Left ventricle myocardium inferior (tissue), 1 donor: ENCODE results near the gene SAMD4B. TPM values are rescaled to one million over a fixed set of nuclear protein-coding genes. Genes with fewer than 3 reads are reported as not detected.

Experiments used
- DNase-seq: peaks from one replicate; pipeline ENCODE4 v3.0.0-alpha.2; 2020
- H3K27ac ChIP-seq: fragments of 200-600 bp; replicated peaks from 2 replicates; pipeline ENCODE4 v1.8.0; 2021
- H3K27me3 ChIP-seq: fragments of 200-600 bp; 2 replicates; pipeline ENCODE4 v1.8.0; 2021; ENCODE audit warnings: low read depth
- H3K36me3 ChIP-seq: fragments of 200-600 bp; 2 replicates; pipeline ENCODE4 v1.8.0; 2021
- H3K4me1 ChIP-seq: fragments of 200-600 bp; 2 replicates; pipeline ENCODE4 v1.8.0; 2021
- H3K4me3 ChIP-seq: fragments of 200-600 bp; 2 replicates; pipeline ENCODE4 v1.8.0; 2021; ENCODE audit warnings: mild to moderate bottlenecking, moderate library complexity
- H3K9me3 ChIP-seq: fragments of 200-600 bp; replicated peaks from 2 replicates; pipeline ENCODE4 v1.8.0; 2021
- CTCF ChIP-seq: fragments of 200-600 bp; IDR thresholded peaks from 2 replicates; pipeline ENCODE4 v1.8.0; 2021; ENCODE audit warnings: antibody characterized with exemption, mild to moderate bottlenecking, borderline replicate concordance
- intact Hi-C: fragments of 100-400 bp; cut with micrococcal nuclease; formaldehyde crosslinking; loops from one replicate; pipeline ENCODE4 v1.11.0; 2022
- total RNA-seq: library from RNA; stranded (reverse); fragmentation: NEBNext Ultra II Directional; extraction: Animal tissue kit (Norgen Biotek cat#: 25700); gene quantifications from one replicate; pipeline ENCODE4 v1.2.1, GENCODE V29; 2021
- donor health status: DM: no; HTN: yes; CAD: no; lungs with severe emphysema.

Gene SAMD4B
- total RNA-seq, 1 donor from 2014 or later: 47.9 TPM

- no peak for DNase-seq
- intact Hi-C loops: no loop called here
- no peaks in the 10 kb centered on the region for H3K9me3 ChIP-seq
- no peak for TF ChIP-seq CTCF
- peaks cover 41% of the 10 kb centered on the region for H3K4me1 ChIP-seq
- peak overlapping the region; percentile 42 for H3K27ac ChIP-seq
- H3K4me3 ChIP-seq: no peak overlapping the region
- peaks cover 41% of the 10 kb centered on the region for H3K36me3 ChIP-seq
- H3K27me3 ChIP-seq: no peaks in the 10 kb centered on the region
Observed at GRCh38 chr19:39351537-39352064, 9.4 kb downstream of the SAMD4B start.

- intact Hi-C loops: no loop called here
- no peak overlapping the region for H3K4me3 ChIP-seq
- no peak for DNase-seq
- H3K27ac ChIP-seq: peak overlapping the region; percentile 42
- peaks cover 31% of the 10 kb centered on the region for H3K4me1 ChIP-seq
- peaks cover 51% of the 10 kb centered on the region for H3K36me3 ChIP-seq
- no peaks in the 10 kb centered on the region for H3K9me3 ChIP-seq
- no peaks in the 10 kb centered on the region for H3K27me3 ChIP-seq
- no peak for TF ChIP-seq CTCF
Observed at GRCh38 chr19:39352381-39353255, 10.4 kb downstream of the SAMD4B start.

GRCh38 chr19:39355253-39355652 is 13.0 kb downstream of the SAMD4B start:
- H3K36me3 ChIP-seq: peaks cover 78% of the 10 kb centered on the region
- H3K27me3 ChIP-seq: no peaks in the 10 kb centered on the region
- TF ChIP-seq CTCF: no peak
- H3K9me3 ChIP-seq: no peaks in the 10 kb centered on the region
- no peak overlapping the region for H3K27ac ChIP-seq
- DNase-seq: no peak
- H3K4me1 ChIP-seq: peaks cover 11% of the 10 kb centered on the region
- intact Hi-C loops: no loop called here
- no peak overlapping the region for H3K4me3 ChIP-seq

- Histone ChIP-seq H3K36me3 (peaks cover 86% of the 10 kb centered on the region), H3K27me3 (no peaks in the 10 kb centered on the region), H3K27ac (no peak overlapping the region), H3K4me1 (peaks cover 11% of the 10 kb centered on the region), H3K9me3 (no peaks in the 10 kb centered on the region), H3K4me3 (no peak overlapping the region)
- intact Hi-C loops: no loop called here
- DNase-seq: no peak
- no peak for TF ChIP-seq CTCF
Observed at GRCh38 chr19:39356073-39356472, 13.9 kb downstream of the SAMD4B start.

- no peak for TF ChIP-seq CTCF
- Histone ChIP-seq H3K27me3 (no peaks in the 10 kb centered on the region), H3K27ac (no peak overlapping the region), H3K9me3 (no peaks in the 10 kb centered on the region), H3K4me3 (no peak overlapping the region), H3K4me1 (peaks cover 11% of the 10 kb centered on the region), H3K36me3 (peaks cover 91% of the 10 kb centered on the region)
- intact Hi-C loops: no loop called here
- no peak for DNase-seq
Observed at GRCh38 chr19:39356647-39357046, 14.4 kb downstream of the SAMD4B start.
